Measurements from ENCODE around the gene ICAM5. TPM values are rescaled to one million over a fixed set of nuclear protein-coding genes. Genes with fewer than 3 reads are reported as not detected.
"Not testable (repeated sequence)": the region's sequence is repeated elsewhere in the genome, so short reads cannot be mapped to it uniquely, and the experiment has no call there.

ICAM5 gene
- total RNA-seq, 1 donor from 2014 or later = 3.8 TPM

GRCh38 chr19:10328558-10329429 is 39.0 kb downstream of the ICAM5 start:
- intact Hi-C loops (cut with micrococcal nuclease) = no loop called here
- Mint-ChIP-seq H3K36me3 (ENCODE audit: low read depth) (peaks cover 49% of the 10 kb centered on the region), H3K4me3 (no peak overlapping the region), H3K4me1 (peaks cover 15% of the 10 kb centered on the region), H3K9me3 (no peaks in the 10 kb centered on the region), H3K27ac (no peak overlapping the region), H3K27me3 (no peaks in the 10 kb centered on the region)
- no peak for DNase-seq

DNA sequence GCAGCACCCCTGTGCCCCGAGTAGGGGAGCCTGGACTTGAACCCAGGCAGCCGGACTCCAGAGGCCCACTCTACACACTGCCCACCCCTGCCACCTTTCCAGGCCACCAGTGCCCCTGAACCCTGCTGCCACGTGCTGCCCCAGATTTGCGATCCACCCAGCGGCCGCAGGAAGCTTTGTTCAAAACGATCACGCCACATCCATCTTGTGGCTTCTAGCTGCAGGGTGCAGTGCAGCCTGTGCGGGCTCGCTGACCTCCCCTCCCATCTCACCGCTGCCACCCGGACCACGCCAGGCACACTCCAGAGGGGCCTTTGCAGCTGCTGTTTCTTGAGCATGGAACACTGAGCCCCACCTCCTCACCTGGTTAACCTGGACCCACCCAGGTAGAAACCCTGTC is 39.8 kb downstream of the ICAM5 start:
- H3K27me3 Mint-ChIP-seq = no peaks in the 10 kb centered on the region
- DNase-seq = no peak
- H3K36me3 Mint-ChIP-seq (ENCODE audit: low read depth) = peaks cover 44% of the 10 kb centered on the region
- peaks cover 18% of the 10 kb centered on the region for H3K4me1 Mint-ChIP-seq
- intact Hi-C loops (cut with micrococcal nuclease) = no loop called here
- no peaks in the 10 kb centered on the region for H3K9me3 Mint-ChIP-seq
- H3K4me3 Mint-ChIP-seq = no peak overlapping the region
- no peak overlapping the region for H3K27ac Mint-ChIP-seq

- Mint-ChIP-seq H3K4me3 (peak overlapping the region; percentile 96), H3K9me3 (no peaks in the 10 kb centered on the region), H3K27me3 (no peaks in the 10 kb centered on the region), H3K4me1 (peaks cover 21% of the 10 kb centered on the region), H3K27ac (peak overlapping the region; percentile 96), H3K36me3 (ENCODE audit: low read depth) (peaks cover 43% of the 10 kb centered on the region)
- no peak for DNase-seq
- intact Hi-C loops (cut with micrococcal nuclease) = loop anchor here (2.0 to 10.0 kb wide), 4 partner anchors 48 to 138 kb away; partner anchors contain the start of genes CDC37, DNMT1, ICAM1 and TYK2
These were observed 42.6 kb downstream of the ICAM5 start for GRCh38 chr19:10332158-10332964.

DNA sequence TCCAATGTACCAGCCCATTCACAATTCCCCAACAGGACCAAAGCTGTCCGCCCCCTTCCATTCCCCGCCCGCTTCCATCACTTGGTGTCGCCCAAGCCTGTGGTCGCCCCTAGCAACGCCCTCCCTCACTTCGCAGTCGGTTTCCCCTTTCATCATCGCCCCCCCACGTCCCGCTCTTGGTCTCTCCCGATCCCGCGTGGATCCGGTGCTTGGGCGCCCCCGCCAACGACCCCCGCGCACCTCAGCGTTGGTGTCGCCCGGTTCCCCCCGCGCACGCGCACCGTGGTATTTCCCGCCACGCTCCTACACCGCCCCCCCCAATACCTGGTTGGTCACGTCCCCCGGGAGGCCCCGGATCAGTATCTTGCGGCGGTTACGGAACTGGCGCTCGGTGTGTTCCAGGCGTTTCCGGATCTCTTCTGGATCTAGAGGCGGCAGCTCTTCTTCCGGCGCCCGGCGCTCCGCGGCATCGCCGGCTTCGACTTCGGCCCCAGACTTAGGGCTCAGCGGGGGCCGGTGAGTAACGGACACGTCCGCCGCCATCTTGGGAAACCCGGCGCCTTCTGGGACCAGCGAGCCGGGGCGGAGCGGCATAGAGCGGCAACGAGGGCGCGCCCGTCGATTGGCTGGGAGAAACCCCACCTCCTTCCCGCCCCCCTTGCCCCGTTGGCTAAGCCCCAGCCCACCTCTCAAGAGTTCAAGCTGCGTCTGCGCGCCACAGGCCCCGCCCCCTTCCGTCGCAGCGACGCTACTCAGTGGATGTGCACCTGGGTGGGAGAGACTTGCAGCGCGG is 43.4 kb downstream of the ICAM5 start, which contains the start of gene RAVER1:
Gene RAVER1 (minus strand): TSS at position 565 of the 793 bp plus-strand sequence. CDS start 22 bp downstream, at position 543.
- H3K36me3 Mint-ChIP-seq (ENCODE audit: low read depth) = peaks cover 39% of the 10 kb centered on the region
- H3K4me3 Mint-ChIP-seq = peak within 1 kb of the TSS; percentile 96
- H3K27me3 Mint-ChIP-seq = no peaks in the 10 kb centered on the region
- H3K27ac Mint-ChIP-seq = peak within 1 kb of the TSS; percentile 96
- peak; percentile 99 for DNase-seq
- peaks cover 21% of the 10 kb centered on the region for H3K4me1 Mint-ChIP-seq
- intact Hi-C loops (cut with micrococcal nuclease) = loop anchor here (2.0 to 10.0 kb wide), 4 partner anchors 48 to 138 kb away; partner anchors contain the start of genes CDC37, DNMT1, ICAM1 and TYK2
- H3K9me3 Mint-ChIP-seq = no peaks in the 10 kb centered on the region

DNA sequence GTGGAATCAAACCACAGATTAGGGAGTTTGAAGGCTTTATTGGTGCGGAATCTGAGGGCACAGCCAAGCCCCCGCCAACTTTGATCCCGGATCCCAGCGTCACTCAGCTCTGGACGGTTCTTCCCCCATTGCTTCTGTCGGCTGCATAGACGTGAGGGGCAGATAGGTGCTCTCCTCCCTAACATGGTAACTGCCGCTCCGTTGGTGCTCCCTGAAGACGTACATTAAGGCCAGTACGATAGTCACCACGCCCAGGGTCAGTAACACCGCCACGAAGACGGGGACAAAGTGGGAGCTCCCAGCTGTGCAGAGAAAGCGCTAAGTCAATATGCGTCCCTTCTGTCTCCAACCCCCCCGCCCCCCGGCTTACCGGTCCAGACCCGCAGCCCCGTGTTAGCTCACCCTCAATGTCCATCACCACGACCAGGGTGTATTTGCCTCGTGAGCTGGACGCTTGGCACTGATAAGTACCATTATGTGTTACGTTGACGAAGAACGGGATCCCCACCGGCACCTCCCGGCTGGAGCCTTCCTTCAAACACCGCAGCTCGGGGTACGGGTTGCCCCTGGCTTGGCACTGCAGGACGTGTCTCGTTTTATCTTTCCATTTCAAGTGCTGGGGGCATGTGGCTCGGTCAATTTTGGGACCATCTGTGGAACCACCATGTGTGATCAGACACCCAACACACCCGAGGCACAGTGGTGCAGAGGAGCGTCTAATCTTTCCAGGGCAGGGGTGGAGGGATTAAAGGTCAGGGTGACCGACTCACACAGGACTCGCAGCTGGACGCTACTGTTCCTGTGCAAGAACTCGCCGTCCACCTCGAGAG is 44.2 kb downstream of the ICAM5 start:
- H3K36me3 Mint-ChIP-seq (ENCODE audit: low read depth) = peaks cover 41% of the 10 kb centered on the region
- H3K4me3 Mint-ChIP-seq = peak overlapping the region; percentile 96
- peak overlapping the region; percentile 96 for H3K27ac Mint-ChIP-seq
- intact Hi-C loops (cut with micrococcal nuclease) = loop anchor here (2.0 to 10.0 kb wide), 4 partner anchors 47 to 139 kb away; partner anchors contain the start of genes CDC37, DNMT1, ICAM1 and TYK2
- H3K27me3 Mint-ChIP-seq = no peaks in the 10 kb centered on the region
- DNase-seq = peak; percentile 62
- peaks cover 29% of the 10 kb centered on the region for H3K4me1 Mint-ChIP-seq
- no peaks in the 10 kb centered on the region for H3K9me3 Mint-ChIP-seq

DNA sequence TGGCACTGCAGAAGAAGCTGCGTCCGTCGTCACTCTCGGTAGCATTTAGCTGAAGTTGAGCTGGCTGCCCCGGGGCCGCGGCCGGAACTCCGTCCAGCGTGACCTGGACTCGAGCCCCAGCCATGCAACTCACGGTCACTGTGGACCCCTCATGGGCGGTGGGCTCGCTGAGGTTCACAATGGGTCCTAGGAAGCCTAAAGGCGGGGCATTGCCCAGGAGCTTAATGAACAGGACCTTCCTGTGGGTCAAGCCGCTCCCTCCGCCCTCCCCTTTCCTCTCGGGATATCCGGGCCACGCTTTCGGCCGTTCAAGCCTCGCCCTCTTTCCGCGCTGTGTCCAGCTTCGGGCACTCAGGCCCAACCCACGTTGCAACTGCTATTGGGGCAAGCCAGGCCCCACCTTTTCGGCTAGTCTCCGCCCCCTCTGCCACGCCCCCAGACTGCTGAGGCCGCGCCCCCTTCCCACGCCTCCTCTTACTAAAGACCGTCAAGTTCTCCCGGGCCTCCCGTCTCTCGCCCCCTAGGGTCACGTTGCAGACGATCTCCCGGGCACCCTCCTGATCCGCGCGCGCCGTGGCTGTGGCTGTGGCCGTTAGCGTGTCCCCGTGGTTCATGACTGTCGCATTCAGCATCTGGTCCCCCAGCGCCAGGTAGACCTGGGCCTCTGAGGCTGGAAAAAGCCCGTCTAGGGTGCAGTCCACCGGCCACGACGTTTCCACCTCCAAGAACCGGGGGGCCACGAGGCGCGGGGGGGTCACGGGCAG is 45.0 kb downstream of the ICAM5 start:
- Mint-ChIP-seq H3K4me1 (peaks cover 35% of the 10 kb centered on the region), H3K27ac (no peak overlapping the region), H3K36me3 (ENCODE audit: low read depth) (peaks cover 37% of the 10 kb centered on the region), H3K4me3 (peak overlapping the region; percentile 96), H3K27me3 (no peaks in the 10 kb centered on the region), H3K9me3 (no peaks in the 10 kb centered on the region)
- intact Hi-C loops (cut with micrococcal nuclease) = loop anchor here (10.0 kb wide), 1 partner anchor 140 kb away; the partner anchor contains the start of gene DNMT1
- DNase-seq = peak; percentile 83

- no peak for DNase-seq
- H3K36me3 Mint-ChIP-seq (ENCODE audit: low read depth) = peaks cover 30% of the 10 kb centered on the region
- no peak overlapping the region for H3K27ac Mint-ChIP-seq
- intact Hi-C loops (cut with micrococcal nuclease) = loop anchor here (10.0 kb wide), 1 partner anchor 141 kb away; the partner anchor contains the start of gene DNMT1
- H3K4me1 Mint-ChIP-seq = peaks cover 39% of the 10 kb centered on the region
- no peaks in the 10 kb centered on the region for H3K9me3 Mint-ChIP-seq
- H3K4me3 Mint-ChIP-seq = no peak overlapping the region
- no peaks in the 10 kb centered on the region for H3K27me3 Mint-ChIP-seq
These were observed 45.7 kb downstream of the ICAM5 start for GRCh38 chr19:10335352-10335985.

DNA sequence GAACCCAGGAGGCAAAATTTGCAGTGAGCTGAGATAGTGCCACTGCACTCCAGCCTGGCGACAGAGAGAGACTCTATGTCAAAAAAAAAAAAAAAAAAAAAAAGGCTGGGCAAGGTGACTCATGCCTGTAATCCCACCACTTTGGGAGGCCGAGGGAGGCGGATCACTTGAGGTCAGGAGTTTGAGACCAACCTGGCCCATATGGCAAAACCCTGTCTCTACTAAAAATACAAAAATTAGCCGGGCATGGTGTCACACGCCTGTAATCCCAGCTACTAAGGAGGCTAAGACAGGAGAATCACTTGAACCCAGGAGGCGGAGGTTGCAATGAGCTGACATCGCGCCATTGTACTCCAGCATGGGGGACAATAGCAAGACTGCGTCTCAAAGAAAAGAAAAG is 47.0 kb downstream of the ICAM5 start:
- Mint-ChIP-seq H3K4me1 (peaks cover 42% of the 10 kb centered on the region), H3K36me3 (ENCODE audit: low read depth) (peaks cover 27% of the 10 kb centered on the region), H3K27ac (peak overlapping the region; percentile 41)
- H3K4me3 Mint-ChIP-seq, H3K27me3 Mint-ChIP-seq, DNase-seq, H3K9me3 Mint-ChIP-seq: not testable (repeated sequence)
- intact Hi-C loops (cut with micrococcal nuclease) = loop anchor here (10.0 kb wide), 1 partner anchor 142 kb away; the partner anchor contains the start of gene DNMT1

- Mint-ChIP-seq H3K36me3 (ENCODE audit: low read depth) (peaks cover 12% of the 10 kb centered on the region), H3K9me3 (no peaks in the 10 kb centered on the region), H3K27ac (peak overlapping the region; percentile 89), H3K4me1 (peaks cover 27% of the 10 kb centered on the region), H3K27me3 (no peaks in the 10 kb centered on the region), H3K4me3 (peak overlapping the region; percentile 88)
- intact Hi-C loops (cut with micrococcal nuclease) = loop anchor here (10.0 kb wide), 1 partner anchor 144 kb away; the partner anchor contains the start of gene DNMT1
- DNase-seq = peak; percentile 62
These were observed 49.2 kb downstream of the ICAM5 start for GRCh38 chr19:10338940-10339339.

DNA sequence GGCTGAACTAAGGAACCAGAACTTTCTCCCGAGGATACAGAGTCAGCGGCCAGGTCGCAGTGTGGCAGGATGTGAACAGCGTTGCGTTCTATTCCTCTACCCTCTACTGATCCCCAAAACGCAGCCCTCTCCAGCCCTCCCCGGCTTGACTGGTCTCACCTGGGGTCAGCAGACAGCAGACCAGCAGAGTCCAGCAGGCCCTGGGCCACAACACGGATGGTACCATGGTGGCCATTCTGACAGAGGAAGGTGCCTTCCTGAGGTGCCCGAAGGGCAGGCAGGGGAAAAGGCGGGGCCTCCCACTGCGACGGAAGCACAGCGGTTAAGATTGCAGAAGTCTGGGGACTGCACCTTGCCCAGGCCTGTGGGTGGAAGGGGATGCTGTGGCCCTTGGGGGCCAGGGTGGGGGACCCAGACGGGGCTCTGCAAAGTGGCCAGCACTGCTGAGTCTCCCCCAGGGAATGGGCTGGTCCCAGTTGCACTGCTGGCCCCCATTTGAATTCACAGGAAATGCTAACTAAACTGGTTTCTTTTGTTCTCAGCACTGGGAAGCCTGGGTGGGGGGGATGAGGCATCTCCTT is 49.7 kb downstream of the ICAM5 start, which contains the start of gene ICAM3:
Gene ICAM3 (minus strand): TSS at position 245 of the 581 bp plus-strand sequence. CDS start 10 bp downstream, at position 235.
- intact Hi-C loops (cut with micrococcal nuclease) = loop anchor here (10.0 kb wide), 1 partner anchor 145 kb away; the partner anchor contains the start of gene DNMT1
- peaks cover 10% of the 10 kb centered on the region for H3K36me3 Mint-ChIP-seq (ENCODE audit: low read depth)
- H3K27ac Mint-ChIP-seq = peak within 1 kb of the TSS; percentile 89
- peak; percentile 91 for DNase-seq
- H3K9me3 Mint-ChIP-seq = no peaks in the 10 kb centered on the region
- H3K4me3 Mint-ChIP-seq = peak within 1 kb of the TSS; percentile 88
- peaks cover 25% of the 10 kb centered on the region for H3K4me1 Mint-ChIP-seq
- no peaks in the 10 kb centered on the region for H3K27me3 Mint-ChIP-seq

- Mint-ChIP-seq H3K4me3 (peak overlapping the region; percentile 88), H3K27ac (peak overlapping the region; percentile 89), H3K36me3 (ENCODE audit: low read depth) (peaks cover 7% of the 10 kb centered on the region), H3K9me3 (no peaks in the 10 kb centered on the region), H3K27me3 (no peaks in the 10 kb centered on the region), H3K4me1 (peaks cover 25% of the 10 kb centered on the region)
- DNase-seq = no peak
- intact Hi-C loops (cut with micrococcal nuclease) = loop anchor here (10.0 kb wide), 1 partner anchor 145 kb away; the partner anchor contains the start of gene DNMT1
These were observed 50.2 kb downstream of the ICAM5 start for GRCh38 chr19:10339977-10340376.
